Thyroid gland (tissue), 4 donors: ENCODE results near the gene AP3S2.

ENCODE experiments used
- POLR2A ChIP-seq, 2 donors: fragments of 450-650 bp; IDR thresholded peaks; one replicate each; pipeline ENCODE4 v1.6.1; 2017; ENCODE audit warnings: antibody characterized with exemption in 2 of 2, mild to moderate bottlenecking in 2 of 2, moderate library complexity in 1 of 2
- TF ChIP-seq, protein P1 (sequence below), 6 experiments: fragments of 200-600 bp in 3 of 6; fragments of 450-650 bp in 3 of 6; sonication (generic) in 3 of 6; IDR thresholded peaks; one replicate each; pipeline ENCODE4 v1.5.1; 2016 to 2019; ENCODE audit warnings: antibody characterized with exemption in 6 of 6, mild to moderate bottlenecking in 2 of 6, inconsistent platforms in 1 of 6, moderate library complexity in 1 of 6

- TF ChIP-seq, protein P1, sequence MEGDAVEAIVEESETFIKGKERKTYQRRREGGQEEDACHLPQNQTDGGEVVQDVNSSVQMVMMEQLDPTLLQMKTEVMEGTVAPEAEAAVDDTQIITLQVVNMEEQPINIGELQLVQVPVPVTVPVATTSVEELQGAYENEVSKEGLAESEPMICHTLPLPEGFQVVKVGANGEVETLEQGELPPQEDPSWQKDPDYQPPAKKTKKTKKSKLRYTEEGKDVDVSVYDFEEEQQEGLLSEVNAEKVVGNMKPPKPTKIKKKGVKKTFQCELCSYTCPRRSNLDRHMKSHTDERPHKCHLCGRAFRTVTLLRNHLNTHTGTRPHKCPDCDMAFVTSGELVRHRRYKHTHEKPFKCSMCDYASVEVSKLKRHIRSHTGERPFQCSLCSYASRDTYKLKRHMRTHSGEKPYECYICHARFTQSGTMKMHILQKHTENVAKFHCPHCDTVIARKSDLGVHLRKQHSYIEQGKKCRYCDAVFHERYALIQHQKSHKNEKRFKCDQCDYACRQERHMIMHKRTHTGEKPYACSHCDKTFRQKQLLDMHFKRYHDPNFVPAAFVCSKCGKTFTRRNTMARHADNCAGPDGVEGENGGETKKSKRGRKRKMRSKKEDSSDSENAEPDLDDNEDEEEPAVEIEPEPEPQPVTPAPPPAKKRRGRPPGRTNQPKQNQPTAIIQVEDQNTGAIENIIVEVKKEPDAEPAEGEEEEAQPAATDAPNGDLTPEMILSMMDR (IDR thresholded peaks at IDR 0.05) = no peak
- no peak for TF ChIP-seq POLR2A (IDR thresholded peaks at IDR 0.05)
These were observed 64.6 kb downstream of the AP3S2 start for GRCh38 chr15:89829161-89829560.
